Amniotic stem cell (primary cell): ENCODE results near the gene DAP.
"Not testable (repeated sequence)": the region's sequence is repeated elsewhere in the genome, so short reads cannot be mapped to it uniquely, and the experiment has no call there.

Experiments
- DNase-seq: peaks from one replicate; lab custom pipeline; 2025; lab: John Stamatoyannopoulos, UW

DAP gene

DNA sequence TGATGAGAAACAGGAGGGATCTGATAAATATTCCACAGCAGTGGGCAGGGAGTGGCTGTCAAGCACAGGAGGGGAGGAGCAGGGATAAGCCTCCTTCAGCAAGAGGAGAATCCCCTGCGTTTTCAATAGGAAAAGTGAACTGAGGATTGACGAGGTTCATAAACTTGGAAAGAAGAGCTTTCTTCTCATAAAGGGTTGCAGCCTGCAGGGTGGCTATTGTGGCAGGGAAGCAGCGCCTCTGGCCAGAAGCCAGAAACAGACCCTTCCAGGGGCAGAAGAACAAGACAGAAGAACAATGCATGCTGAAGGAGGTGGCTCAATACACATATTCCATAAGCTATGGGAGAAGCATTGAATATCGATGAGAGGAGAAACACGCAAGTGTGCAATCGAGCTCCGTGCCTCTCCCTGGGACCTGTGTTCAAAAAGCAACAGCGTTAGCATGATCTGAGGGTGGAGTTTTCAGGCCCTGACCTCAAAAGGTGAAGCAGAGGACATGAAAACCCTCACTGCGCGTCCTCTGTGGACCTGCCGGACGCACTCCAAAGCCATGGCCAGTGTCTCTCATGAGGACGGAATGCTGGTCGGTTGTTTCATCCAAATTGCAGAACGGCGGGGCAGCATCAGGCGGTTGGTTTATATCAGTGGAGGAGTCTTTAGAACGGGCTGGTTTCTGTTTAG is 129.6 kb downstream of the DAP start:
- no peak for DNase-seq

DNA sequence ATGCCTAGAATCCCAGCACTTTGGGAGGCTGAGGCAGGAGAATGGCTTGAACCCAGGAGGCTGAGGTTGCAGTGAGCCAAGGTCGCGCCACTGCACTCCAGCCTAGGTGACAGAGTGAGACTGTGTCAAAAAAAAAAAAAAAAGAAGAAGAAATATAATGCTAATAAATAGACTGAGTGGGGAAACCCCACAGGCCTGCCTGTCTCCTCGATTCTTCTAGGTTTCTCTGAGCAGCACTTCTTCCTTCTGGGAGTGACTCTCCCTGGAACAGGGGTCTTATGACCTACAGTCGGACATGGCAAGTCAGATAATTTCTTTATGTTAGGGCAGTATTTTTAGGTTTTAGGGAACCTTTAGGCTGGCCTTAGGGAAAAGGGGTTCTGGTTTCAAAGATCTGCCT is 130.3 kb downstream of the DAP start:
- not testable (repeated sequence) for DNase-seq

DNA sequence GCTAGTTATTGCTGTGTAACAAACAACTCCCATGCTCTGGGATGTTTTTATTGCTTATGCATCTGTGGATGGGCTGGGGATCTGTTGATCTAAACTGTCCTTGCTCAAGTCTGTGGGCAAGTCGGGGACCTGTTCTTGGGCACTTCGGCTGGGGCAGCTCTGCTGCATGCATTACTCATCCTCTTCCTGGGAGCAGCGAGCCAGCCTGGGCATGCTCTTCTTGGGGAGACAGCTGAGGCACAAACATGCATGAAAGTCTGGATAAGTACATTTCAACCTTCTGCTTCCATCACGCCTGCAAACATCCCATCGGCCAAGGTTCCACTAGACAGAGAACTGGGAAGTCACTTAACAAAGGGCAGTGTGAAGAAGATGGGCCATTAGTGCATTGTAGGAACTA is 130.9 kb downstream of the DAP start:
- no peak for DNase-seq

DNA sequence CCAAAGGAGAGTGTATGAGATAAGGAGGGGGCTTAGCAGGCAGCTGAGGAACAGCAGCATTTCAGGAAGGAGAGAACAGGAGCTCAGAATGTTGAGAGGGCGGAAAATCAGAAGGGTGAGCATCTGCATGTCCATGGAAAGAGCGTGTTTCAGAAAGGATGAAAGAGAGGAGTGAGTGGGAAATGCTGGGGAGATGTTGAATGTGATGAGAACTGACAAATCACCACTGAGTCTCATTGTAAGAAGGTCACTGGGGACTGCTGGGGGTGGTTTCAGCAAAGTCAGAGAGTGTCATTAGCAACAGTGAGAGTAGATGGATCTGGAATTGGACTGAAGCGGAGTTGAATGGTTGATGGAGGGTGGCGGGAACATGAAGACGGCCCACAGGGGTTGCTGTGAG is 131.4 kb downstream of the DAP start:
- DNase-seq, result no peak
